GM18507 (cell line): ENCODE results near the gene NFKBIE.

Source experiments
- DNase-seq: peaks from one replicate; pipeline ENCODE4 v3.0.0; 2011; ENCODE audit warnings: low read depth; ENCODE audit not compliant: insufficient read length; ENCODE audit errors: extremely low spot score
- FAIRE-seq: peaks from 2 replicates; lab custom pipeline; 2011; peaks lifted over from hg19 to GRCh38; lab: Jason Lieb, UNC

Gene NFKBIE

DNA sequence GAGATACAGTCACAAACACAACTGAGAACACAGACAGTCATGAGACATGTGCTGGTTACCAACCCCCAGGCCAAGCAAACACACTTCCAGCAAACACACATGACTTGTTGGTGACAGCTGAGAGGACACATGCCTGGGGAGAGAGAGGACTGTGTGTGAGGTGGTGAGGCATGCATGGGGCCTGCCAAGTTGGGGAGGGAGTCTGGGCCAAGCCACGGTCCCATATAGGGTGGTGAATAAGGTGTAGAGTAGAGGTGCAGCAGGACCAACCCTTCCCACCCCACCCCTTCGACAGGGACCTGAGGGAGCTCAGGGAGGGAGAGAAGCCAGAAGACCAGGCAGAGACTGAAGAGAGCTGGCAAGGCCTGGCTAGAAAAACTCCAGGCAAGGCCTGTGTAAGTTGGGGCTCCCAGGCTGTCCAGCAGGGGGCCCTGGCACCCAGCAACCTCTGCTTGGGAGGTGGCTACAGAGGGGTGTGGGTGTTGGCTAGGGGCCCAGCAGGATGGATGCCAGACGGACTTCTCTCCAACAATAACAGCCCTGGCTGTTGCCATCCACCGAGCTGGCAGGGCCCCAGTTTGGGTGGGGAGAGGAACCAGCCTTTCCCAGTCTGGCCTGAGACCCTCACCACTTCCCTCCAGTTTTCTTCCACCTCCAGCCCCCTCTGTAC is 43.9 kb downstream of the NFKBIE start:
- DNase-seq (peak; percentile 46), FAIRE-seq (peak; percentile 54)

GRCh38 chr6:44220913-44221290 is 44.4 kb downstream of the NFKBIE start:
- FAIRE-seq (no peak), DNase-seq (no peak)

- FAIRE-seq, result no peak
- DNase-seq, result no peak
Measured at GRCh38 chr6:44219815-44220784, 45.3 kb downstream of the NFKBIE start.

DNA sequence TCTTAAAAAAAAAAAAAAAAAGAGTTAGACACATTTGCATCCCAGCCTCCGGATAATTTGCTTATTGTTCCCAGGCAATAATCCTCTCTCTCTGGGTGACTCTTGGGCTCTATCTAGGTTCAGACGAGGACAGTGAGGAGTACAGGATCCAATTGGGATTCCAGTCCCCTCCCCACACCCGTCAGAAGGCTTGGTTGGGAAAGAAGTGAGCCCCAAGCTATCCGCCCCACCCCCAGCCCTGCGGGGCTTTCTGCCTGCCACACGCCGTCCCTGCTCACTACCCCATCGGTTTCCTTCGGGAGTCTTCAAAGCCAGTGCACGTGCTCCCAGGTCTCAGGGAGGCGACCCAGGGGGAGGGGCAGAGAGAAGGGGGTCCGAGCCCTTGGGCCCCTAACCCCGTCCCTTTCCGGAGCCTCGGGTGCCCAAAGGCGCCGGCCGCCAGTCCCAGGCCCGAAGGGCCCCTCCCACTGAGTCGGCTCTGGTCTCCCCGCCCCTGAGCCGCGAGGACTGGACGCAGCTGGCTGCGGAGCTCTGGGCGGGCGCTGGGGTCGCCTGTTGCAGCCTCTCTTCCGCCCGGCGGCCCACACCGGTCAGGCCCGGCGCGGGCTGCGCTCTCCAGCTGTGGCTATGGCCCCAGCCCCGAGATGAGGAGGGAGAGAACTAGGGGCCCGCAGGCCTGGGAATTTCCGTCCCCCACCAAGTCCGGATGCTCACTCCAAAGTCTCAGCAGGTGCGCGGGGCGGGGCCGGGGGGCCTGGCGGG is 46.1 kb downstream of the NFKBIE start:
- FAIRE-seq, result peak; percentile 38
- DNase-seq, result peak; percentile 57

DNA sequence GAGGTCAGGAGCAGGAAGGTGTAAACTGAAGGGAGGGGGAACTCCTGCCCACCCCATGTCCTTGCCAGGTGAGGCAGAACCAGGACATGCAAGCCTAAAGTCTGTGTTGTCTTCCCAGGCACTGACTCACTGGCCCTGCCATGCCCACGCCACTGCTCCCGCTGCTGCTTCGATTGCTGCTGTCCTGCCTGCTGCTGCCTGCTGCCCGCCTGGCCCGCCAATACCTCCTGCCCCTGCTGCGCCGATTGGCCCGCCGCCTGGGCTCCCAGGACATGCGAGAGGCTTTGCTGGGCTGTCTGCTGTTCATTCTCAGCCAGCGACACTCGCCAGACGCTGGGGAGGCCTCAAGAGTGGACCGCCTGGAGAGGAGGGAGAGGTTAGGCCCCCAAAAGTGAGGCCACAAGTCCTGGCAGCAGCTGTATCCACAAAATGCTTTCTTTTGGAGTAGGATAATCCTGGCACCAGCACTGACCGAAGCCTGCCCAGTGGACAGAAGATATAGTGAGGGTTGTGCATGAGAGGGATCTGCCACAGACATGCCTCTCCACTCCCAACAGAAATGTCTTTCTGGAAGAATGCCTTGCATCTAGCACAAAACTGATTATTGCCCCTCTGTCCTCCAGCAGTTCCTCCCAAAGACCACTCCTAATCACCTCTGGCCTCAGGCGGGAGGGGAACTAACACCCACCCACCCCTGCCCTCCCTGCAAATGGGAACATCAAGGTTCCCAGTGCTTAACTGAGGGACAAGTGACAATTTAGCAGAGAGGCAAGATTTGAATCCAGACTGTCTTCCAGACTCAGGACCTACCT is 47.8 kb downstream of the NFKBIE start:
- no peak for DNase-seq
- FAIRE-seq, result no peak

- FAIRE-seq, result no peak
- DNase-seq, result no peak
Measured at GRCh38 chr6:44216677-44217331, 48.5 kb downstream of the NFKBIE start, which contains the start of gene MYMX. Gene MYMX, plus strand, starts transcription at chr6:44216926. Its CDS starts 546 bp downstream, at chr6:44217472.

DNA sequence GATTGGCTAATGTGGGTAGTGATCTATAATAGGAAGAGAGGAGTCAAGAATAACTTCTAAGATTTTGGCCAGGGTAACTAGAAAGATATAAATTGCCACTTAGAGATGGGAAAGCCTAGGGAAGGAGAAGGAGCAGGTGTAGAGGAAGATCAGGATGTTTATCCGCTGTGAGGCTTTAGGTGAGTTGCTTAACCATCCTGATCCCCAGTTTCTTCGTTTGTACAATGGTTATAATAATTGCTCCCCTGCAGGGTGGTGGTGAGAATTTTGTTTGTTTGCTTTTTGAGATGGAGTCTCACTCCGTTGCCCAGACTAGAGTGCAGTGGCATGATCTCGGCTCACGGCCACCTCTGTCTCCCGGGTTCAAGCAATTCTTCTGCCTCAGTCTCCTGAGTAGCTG is 51.0 kb downstream of the NFKBIE start:
- DNase-seq, result no peak
- FAIRE-seq, result no peak

DNA sequence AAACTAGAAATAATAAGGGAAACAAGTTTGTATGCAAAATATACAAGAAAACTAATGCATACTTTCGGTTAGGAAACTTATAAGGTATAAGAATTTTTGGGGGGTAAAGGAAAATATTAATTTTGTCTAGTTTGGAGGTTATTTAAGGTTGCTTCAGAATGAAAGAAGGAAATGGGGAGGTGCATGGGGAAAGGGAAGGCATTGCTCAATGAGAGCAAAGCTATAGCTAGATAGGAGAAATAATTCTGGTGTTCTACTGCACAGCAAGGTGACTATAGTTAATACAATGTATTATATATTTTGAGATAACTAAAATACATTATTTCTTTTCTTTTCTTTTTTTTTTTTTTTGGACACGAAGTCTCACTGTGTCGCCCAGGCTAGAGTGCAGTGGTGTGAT is 54.1 kb downstream of the NFKBIE start:
- no peak for FAIRE-seq
- DNase-seq, result no peak
